Measurements from ENCODE around the gene BAX.

Gene BAX

GRCh38 chr19:48962029-48962848, 7.6 kb downstream of the BAX start:
- no peak for DNase-seq (ENCODE audit: low read depth in 2 of 2)

GRCh38 chr19:48962849-48963165, 8.1 kb downstream of the BAX start:
- no peak for DNase-seq (ENCODE audit: low read depth in 2 of 2)

- DNase-seq (ENCODE audit: low read depth in 2 of 2) = peak; percentile 42 to 67
Measured at GRCh38 chr19:48963371-48964204, 8.9 kb downstream of the BAX start.

DNA sequence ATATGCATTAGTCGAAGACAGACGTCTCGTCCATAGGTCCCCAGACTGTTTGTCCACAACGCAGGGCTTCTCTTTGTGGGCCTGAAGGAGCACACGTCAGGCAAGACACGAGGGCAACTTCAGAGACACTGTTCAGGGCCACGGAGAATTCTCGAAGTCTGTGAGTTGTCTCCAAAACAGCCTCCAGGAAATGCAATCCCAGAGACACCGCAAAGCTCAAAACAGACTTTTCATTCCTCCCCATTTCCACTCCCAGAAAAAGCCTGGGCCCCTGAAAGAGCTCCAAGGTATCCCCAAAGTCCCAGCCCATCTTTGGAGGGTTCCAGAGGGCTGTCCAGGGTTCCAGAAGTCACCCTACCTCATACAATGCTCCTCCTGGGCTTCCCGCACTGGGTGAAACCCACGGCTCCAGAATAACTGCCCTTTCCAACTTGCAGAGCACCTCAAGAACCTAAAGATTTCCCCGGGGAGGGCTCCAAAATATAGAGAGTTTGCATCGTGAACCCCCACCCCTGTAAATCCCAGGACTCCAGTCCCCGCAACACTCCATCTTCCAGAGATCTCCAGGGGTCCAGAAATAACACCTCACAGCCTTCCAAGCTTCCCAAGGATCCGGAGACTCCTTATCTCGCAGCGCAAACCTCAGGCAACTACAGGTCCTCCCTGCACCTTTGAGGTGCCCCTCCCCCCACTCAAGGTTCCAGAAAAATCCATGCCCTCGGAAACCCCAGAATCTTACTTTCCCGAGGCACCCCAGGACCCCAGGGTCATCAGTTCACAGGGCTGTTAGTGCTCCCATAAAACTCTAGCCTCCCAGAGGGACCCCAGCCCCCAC, 9.7 kb downstream of the BAX start:
- DNase-seq (ENCODE audit: low read depth in 2 of 2) = no peak

DNA sequence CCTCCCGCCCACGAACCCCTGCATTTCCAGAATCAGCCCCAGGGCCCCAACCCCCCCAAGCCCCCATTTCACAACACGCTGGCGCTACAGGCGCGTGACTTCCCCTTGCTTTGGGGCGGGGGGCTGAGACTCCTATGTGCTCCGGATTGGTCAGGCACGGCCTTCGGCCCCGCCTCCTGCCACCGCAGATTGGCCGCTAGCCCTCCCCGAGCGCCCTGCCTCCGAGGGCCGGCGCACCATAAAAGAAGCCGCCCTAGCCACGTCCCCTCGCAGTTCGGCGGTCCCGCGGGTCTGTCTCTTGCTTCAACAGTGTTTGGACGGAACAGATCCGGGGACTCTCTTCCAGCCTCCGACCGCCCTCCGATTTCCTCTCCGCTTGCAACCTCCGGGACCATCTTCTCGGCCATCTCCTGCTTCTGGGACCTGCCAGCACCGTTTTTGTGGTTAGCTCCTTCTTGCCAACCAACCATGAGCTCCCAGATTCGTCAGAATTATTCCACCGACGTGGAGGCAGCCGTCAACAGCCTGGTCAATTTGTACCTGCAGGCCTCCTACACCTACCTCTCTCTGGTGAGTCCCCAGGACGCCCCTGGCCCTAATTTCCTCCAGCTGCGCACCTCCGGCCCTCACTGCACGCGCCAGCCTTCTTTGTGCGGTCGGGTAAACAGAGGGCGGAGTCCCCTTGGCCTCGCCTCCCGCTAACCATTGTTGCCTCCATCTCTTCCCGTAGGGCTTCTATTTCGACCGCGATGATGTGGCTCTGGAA, 10.5 kb downstream of the BAX start, which contains the start of gene FTL:
Gene FTL, plus strand, starts transcription at position 270 of the 766 bp plus-strand sequence. Its CDS starts 199 bp downstream, at position 469.
- DNase-seq (ENCODE audit: low read depth in 2 of 2) = peak; percentile 69 to 86

DNA sequence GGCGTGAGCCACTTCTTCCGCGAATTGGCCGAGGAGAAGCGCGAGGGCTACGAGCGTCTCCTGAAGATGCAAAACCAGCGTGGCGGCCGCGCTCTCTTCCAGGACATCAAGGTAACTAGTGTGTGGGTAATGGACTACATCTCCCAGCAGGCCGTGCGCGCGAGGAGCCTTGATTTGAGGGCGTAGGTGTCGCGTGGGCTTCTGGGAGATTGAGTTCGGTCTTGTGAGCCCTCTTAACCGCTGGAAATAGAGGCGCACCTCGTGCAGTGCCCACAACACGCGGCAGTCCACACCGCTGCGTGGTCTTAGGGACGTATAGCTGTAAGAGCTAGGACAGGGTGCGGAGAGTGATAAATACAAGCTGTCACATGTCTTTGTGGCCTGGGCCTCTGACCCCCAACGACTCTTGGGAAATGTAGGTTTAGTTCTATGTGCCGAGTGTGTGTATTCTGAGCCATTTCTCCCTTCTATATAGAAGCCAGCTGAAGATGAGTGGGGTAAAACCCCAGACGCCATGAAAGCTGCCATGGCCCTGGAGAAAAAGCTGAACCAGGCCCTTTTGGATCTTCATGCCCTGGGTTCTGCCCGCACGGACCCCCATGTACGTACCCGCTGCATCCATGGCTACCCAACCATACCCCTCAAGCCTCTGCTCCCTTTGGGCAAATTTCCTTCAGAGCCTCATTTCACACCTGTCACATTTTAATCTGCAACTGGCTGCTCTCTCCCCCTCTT, 11.3 kb downstream of the BAX start:
- peak; percentile 80 to 83 for DNase-seq (ENCODE audit: low read depth in 2 of 2)

GRCh38 chr19:48966541-48967345, 12.1 kb downstream of the BAX start:
- DNase-seq (ENCODE audit: low read depth in 2 of 2) = no peak

DNA sequence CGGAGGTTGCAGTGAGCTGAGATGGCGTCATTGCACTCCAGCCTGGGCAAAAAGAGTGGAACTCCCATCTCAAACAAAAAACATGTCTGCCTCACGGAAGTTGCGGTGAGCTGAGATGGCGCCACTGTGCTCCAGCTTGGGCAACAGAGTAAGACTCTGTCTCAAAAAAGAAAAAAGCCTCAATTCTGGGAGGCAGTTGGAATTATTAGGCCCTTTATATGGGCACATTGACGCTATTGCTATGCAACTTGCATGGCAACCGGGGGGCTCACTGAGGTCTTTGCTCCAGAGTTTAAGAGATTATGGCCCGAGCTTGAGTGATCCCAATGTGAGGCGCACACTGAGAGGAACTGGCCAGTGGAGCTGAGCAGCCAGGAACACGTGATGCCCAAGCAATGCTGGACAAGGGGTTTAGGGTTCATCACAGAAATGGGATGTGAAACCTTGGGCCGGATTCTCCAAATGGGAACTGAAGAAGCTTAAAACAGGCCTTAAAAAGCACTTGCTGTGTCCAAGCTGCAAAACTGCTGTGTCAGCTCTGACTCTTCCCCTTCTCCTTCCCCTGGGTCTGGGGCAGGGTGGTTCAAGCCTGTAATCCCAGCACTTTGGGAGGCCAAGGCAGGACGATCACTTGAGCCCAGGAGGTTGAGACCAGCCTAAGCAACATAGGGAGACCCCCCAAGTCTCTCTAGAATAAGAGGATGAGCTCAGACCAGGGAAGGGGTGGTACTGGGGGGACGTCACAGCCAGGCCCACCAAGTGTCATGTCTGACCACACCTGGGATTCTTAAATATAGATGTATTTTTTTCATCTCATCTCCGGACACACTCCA, 12.9 kb downstream of the BAX start:
- DNase-seq (ENCODE audit: low read depth in 2 of 2) = no peak

GRCh38 chr19:48968179-48968661, 13.5 kb downstream of the BAX start:
- no peak for DNase-seq (ENCODE audit: low read depth in 2 of 2)

- no peak for DNase-seq (ENCODE audit: low read depth in 2 of 2)
Measured at GRCh38 chr19:48968813-48969218, 14.1 kb downstream of the BAX start.

DNA sequence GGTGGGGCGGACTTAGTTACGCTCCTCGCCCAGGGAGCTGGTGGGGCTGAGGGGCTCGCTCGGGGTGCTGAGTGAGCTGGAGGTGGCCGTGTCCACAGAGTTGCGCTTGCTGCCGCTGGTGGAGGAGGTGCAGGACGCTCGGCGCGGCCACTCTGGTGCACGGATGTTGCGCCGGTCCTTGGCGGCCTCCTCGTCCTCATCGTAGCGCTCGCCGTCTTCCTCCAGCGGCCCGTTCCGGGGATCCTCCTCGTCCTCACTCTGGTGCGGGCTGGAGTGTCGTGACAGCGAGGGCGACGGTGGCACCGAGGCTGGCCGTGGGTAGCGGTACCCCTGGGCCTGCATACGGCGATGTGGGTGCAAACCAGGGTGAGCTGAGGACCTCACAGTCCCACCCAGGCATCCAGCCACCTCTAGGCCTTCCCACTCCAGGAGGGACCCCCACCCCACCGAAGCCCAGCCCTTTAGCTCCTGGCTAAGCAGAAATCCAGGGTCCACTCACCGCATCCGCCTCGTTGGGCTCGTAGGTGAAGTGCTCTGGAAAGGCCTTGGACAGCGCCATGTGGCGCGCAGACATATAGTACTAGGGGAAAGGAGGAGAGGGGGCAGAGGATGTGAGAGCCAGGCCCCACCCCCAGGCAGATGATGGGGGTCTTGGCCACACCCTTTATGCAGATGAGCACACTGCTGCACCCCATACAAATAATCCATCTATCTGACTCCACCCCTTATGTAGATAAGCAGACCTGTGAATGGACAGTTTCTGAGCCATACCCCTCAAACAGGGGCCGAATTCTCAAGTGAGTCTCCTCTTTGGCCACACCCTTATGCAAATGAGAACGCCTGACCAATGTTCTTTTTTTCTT, 14.8 kb downstream of the BAX start:
- DNase-seq (ENCODE audit: low read depth in 2 of 2) = no peak

- DNase-seq (ENCODE audit: low read depth in 2 of 2) = no peak
Measured at GRCh38 chr19:48970139-48970766, 15.6 kb downstream of the BAX start.

- peak; percentile 80 to 87 for DNase-seq (ENCODE audit: low read depth in 2 of 2)
Measured at GRCh38 chr19:48970923-48971395, 16.3 kb downstream of the BAX start.

- no peak for DNase-seq (ENCODE audit: low read depth in 2 of 2)
Measured at GRCh38 chr19:48975947-48976847, 21.5 kb downstream of the BAX start.

- no peak for DNase-seq (ENCODE audit: low read depth in 2 of 2)
Measured at GRCh38 chr19:48977061-48977460, 22.4 kb downstream of the BAX start.

DNA sequence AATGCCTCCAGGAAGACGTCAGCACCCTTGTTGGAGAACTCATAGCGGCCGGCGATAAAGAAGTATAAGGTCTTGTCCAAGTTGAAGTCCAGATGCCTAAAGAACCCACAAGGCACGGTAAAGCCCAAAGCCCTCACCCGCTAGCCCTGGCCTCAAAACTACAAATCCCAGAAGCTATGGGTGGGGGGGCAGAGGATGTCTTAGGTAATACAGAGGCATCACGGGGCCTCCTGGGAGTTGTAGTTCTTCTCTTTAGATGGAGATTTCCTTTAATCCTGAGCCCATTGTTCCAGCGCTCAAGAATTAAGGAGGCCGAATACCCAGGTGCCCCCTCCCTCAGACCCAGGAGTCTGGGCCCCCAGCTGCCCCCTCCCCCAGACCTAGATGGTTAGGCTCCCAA, 27.6 kb downstream of the BAX start:
- no peak for DNase-seq (ENCODE audit: low read depth in 2 of 2)

All from stimulated activated CD4-positive, alpha-beta T cell treated with anti-CD3 and anti-CD28 coated beads, Interleukin-1b, Interleukin-23, amount 100 ng/mL, for 4 hours (primary cell).